ENCODE measurements around the gene SASH1. TPM values are rescaled to one million over a fixed set of nuclear protein-coding genes. Genes with fewer than 3 reads are reported as not detected.

The SASH1 gene
- total and polyA plus RNA-seq, 5 donors = 14.1 to 33.2 (median 29.0) TPM

DNA sequence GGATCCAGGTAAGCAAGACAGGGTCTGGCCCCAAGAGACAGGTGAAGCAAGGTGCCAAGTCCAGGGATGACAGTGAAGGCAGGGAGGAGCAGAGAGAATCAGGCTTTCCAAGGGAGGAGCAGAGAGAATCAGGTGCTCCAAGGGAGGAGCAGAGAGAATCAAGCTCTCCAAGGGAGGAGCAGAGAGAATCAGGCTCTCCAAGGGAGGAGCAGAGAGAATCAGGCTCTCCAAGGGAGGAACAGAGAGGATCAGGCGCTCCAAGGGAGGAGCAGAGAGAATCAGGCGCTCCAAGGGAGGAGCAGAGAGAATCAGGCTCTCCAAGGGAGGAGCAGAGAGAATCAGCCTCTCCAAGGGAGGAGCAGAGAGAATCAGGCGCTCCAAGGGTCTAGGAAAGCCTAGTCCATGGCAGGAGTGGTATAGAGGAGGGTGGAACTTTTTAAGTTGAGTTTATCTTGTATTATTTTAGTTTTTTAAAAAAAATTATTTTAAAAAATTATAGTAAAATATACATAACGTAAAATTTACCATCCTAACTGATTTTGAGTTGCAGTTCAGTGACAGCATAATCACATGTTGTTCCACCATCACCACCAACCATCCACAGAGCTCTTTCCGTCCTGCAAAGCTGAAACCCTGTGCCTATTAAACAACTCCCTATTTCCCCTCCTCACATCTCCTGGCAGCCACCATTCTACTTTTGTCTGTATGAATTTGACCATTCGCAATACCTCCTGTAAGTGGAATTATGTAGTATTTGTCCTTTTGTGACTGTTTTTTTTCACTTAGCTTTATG lies 64.1 kb downstream of the SASH1 start:
- Histone ChIP-seq H3K27ac (ENCODE audit: low read length) (peak overlapping the region; percentile 75), H3K27me3 (ENCODE audit: control insufficient read depth, insufficient read depth) (no peaks in the 10 kb centered on the region), H3K9me3 (ENCODE audit: control insufficient read depth, low read length) (no peaks in the 10 kb centered on the region), H3K4me1 (ENCODE audit: control insufficient read depth, insufficient read depth, low read length) (peaks cover 11% of the 10 kb centered on the region), H3K4me3 (ENCODE audit: low read length) (no peak overlapping the region)
- no peak for DNase-seq
- peak; percentile 13 to 44 for ATAC-seq
- intact Hi-C loops (cut with DNase I) = no loop called here
- WGBS = 78% methylated on average over 6 of the region's 6 CpGs

GRCh38 chr6:148407372-148407771 lies 64.7 kb downstream of the SASH1 start:
- Histone ChIP-seq H3K4me1 (ENCODE audit: control insufficient read depth, insufficient read depth, low read length) (peaks cover 11% of the 10 kb centered on the region), H3K27me3 (ENCODE audit: control insufficient read depth, insufficient read depth) (no peaks in the 10 kb centered on the region), H3K9me3 (ENCODE audit: control insufficient read depth, low read length) (no peaks in the 10 kb centered on the region), H3K4me3 (ENCODE audit: low read length) (no peak overlapping the region), H3K27ac (ENCODE audit: low read length) (no peak overlapping the region)
- intact Hi-C loops (cut with DNase I) = no loop called here
- WGBS = 68% methylated on average over 7 of the region's 7 CpGs
- peak in 1 of 3 donors; percentile 78 for DNase-seq
- peak; percentile 73 to 76 for ATAC-seq

- Histone ChIP-seq H3K27me3 (ENCODE audit: control insufficient read depth, insufficient read depth) (no peaks in the 10 kb centered on the region), H3K9me3 (ENCODE audit: control insufficient read depth, low read length) (no peaks in the 10 kb centered on the region), H3K4me3 (ENCODE audit: low read length) (no peak overlapping the region), H3K4me1 (ENCODE audit: control insufficient read depth, insufficient read depth, low read length) (peaks cover 6% of the 10 kb centered on the region), H3K27ac (ENCODE audit: low read length) (no peak overlapping the region)
- WGBS = 91% methylated on average over 12 of the region's 12 CpGs
- ATAC-seq (no peak), DNase-seq (no peak)
- intact Hi-C loops (cut with DNase I) = no loop called here
Measured at GRCh38 chr6:148413321-148414091, 70.9 kb downstream of the SASH1 start.

DNA sequence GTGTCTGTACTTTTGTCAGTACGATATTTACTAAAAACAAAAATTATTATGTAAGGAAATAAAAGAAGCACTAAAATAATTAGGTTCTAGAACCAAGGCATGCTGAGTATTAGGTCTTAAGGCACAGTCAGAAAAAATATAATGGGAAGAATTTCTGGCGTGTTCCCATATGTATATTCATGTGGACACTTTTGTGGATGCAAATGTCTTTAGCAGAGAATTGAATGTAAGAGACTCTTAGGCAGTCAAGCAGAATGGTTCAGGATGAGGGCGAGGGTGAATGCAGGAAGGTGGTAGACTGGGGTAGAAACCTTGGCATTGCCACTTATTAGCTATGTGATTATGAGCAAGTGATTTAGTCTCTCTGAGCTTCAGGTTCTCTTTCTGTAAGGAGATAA lies 71.5 kb downstream of the SASH1 start:
- Histone ChIP-seq H3K9me3 (ENCODE audit: control insufficient read depth, low read length) (no peaks in the 10 kb centered on the region), H3K4me1 (ENCODE audit: control insufficient read depth, insufficient read depth, low read length) (peaks cover 6% of the 10 kb centered on the region), H3K27ac (ENCODE audit: low read length) (no peak overlapping the region), H3K4me3 (ENCODE audit: low read length) (no peak overlapping the region), H3K27me3 (ENCODE audit: control insufficient read depth, insufficient read depth) (no peaks in the 10 kb centered on the region)
- ATAC-seq (no peak), DNase-seq (no peak)
- 96% methylated on average over 3 of the region's 3 CpGs for WGBS
- intact Hi-C loops (cut with DNase I) = no loop called here

DNA sequence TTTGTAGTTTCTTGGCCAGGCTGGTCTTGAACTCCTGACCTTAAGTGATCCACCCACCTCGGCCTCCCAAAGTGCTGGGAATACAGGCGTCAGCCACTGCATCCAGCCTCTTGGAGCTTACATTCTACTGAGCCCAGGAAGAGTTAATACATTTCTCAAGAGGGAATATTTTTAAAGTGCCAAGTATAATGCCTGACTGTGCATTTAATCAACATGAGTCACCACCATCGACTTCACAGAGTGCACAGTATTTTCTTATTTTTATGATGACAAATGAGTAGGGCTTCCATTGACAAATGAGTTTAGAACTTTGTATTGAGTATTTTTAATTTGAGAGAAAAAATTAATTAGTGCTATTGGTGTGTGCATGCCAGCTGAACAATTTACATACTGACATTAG lies 72.2 kb downstream of the SASH1 start:
- Histone ChIP-seq H3K27ac (ENCODE audit: low read length) (no peak overlapping the region), H3K4me1 (ENCODE audit: control insufficient read depth, insufficient read depth, low read length) (peaks cover 6% of the 10 kb centered on the region), H3K4me3 (ENCODE audit: low read length) (no peak overlapping the region), H3K9me3 (ENCODE audit: control insufficient read depth, low read length) (no peaks in the 10 kb centered on the region), H3K27me3 (ENCODE audit: control insufficient read depth, insufficient read depth) (no peaks in the 10 kb centered on the region)
- no peak for DNase-seq
- WGBS = 47% methylated on average over 3 of the region's 3 CpGs
- intact Hi-C loops (cut with DNase I) = no loop called here
- ATAC-seq = peak; percentile 74 to 76

DNA sequence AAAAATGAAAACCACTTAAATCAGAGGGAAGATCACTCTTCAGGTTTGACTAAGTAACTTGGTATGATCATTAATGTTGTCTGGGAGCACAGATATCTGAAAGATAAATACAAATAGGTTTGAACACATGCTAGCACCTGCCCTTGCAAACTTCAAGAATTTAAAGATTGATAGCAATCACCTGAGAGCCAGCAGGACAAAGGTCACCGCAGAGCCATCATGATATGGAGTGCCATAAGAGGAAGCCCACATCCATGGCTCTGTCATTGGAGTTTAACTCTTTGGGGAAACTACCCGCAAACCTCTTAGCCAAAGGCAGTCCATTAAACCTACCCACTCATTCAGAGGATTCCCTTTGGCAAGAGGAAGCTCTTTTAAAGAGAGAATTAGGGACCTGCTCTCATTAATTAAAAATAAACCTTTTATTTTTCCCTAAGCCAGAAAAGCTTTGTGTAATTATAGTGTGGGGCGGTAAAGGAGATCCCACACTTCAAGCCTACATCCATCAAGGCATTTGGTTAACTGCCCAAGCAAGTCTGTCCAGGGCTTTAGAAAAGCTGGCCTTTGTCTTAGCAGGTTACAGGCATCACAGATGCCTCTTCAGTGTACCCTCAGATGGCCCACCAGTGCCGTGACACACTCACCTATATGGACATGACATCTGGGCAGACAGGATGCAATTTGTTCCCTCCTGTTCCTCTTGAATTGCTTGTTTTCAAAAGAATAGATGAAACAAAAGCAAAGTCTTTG lies 73.0 kb downstream of the SASH1 start:
- no peak for ATAC-seq
- Histone ChIP-seq H3K9me3 (ENCODE audit: control insufficient read depth, low read length) (no peaks in the 10 kb centered on the region), H3K4me3 (ENCODE audit: low read length) (no peak overlapping the region), H3K27ac (ENCODE audit: low read length) (no peak overlapping the region), H3K4me1 (ENCODE audit: control insufficient read depth, insufficient read depth, low read length) (peaks cover 6% of the 10 kb centered on the region), H3K27me3 (ENCODE audit: control insufficient read depth, insufficient read depth) (no peaks in the 10 kb centered on the region)
- intact Hi-C loops (cut with DNase I) = no loop called here
- WGBS = 74% methylated on average over 4 of the region's 4 CpGs
- no peak for DNase-seq

GRCh38 chr6:148416330-148416965 lies 73.8 kb downstream of the SASH1 start:
- Histone ChIP-seq H3K9me3 (ENCODE audit: control insufficient read depth, low read length) (no peaks in the 10 kb centered on the region), H3K4me3 (ENCODE audit: low read length) (no peak overlapping the region), H3K27me3 (ENCODE audit: control insufficient read depth, insufficient read depth) (no peaks in the 10 kb centered on the region), H3K4me1 (ENCODE audit: control insufficient read depth, insufficient read depth, low read length) (peaks cover 6% of the 10 kb centered on the region), H3K27ac (ENCODE audit: low read length) (no peak overlapping the region)
- 59% methylated on average over 7 of the region's 7 CpGs for WGBS
- ATAC-seq (peak in 1 of 2 donors; percentile 40), DNase-seq (no peak)
- intact Hi-C loops (cut with DNase I) = no loop called here

- Histone ChIP-seq H3K9me3 (ENCODE audit: control insufficient read depth, low read length) (no peaks in the 10 kb centered on the region), H3K4me1 (ENCODE audit: control insufficient read depth, insufficient read depth, low read length) (peaks cover 7% of the 10 kb centered on the region), H3K4me3 (ENCODE audit: low read length) (no peak overlapping the region), H3K27me3 (ENCODE audit: control insufficient read depth, insufficient read depth) (no peaks in the 10 kb centered on the region), H3K27ac (ENCODE audit: low read length) (no peak overlapping the region)
- ATAC-seq (peak; percentile 27 to 70), DNase-seq (no peak)
- intact Hi-C loops (cut with DNase I) = no loop called here
- 93% methylated on average over 8 of the region's 8 CpGs for WGBS
Measured at GRCh38 chr6:148417045-148417444, 74.4 kb downstream of the SASH1 start.

GRCh38 chr6:148419430-148419829 lies 76.8 kb downstream of the SASH1 start:
- DNase-seq = no peak
- no peak overlapping the region for H3K4me3 ChIP-seq (ENCODE audit: low read length)
- ATAC-seq = peak in 1 of 2 donors; percentile 63
- WGBS = 57% methylated on average over 5 of the region's 5 CpGs
- no peaks in the 10 kb centered on the region for H3K27me3 ChIP-seq (ENCODE audit: control insufficient read depth, insufficient read depth)
- H3K4me1 ChIP-seq (ENCODE audit: control insufficient read depth, insufficient read depth, low read length) = peaks cover 9% of the 10 kb centered on the region
- intact Hi-C loops (cut with DNase I) = no loop called here
- no peak overlapping the region for H3K27ac ChIP-seq (ENCODE audit: low read length)
- no peaks in the 10 kb centered on the region for H3K9me3 ChIP-seq (ENCODE audit: control insufficient read depth, low read length)

- Histone ChIP-seq H3K9me3 (ENCODE audit: control insufficient read depth, low read length) (no peaks in the 10 kb centered on the region), H3K27me3 (ENCODE audit: control insufficient read depth, insufficient read depth) (no peaks in the 10 kb centered on the region), H3K4me3 (ENCODE audit: low read length) (no peak overlapping the region), H3K4me1 (ENCODE audit: control insufficient read depth, insufficient read depth, low read length) (peaks cover 10% of the 10 kb centered on the region), H3K27ac (ENCODE audit: low read length) (no peak overlapping the region)
- no peak for ATAC-seq
- WGBS = 89% methylated on average over 4 of the region's 4 CpGs
- DNase-seq = no peak
- intact Hi-C loops (cut with DNase I) = no loop called here
Measured at GRCh38 chr6:148422085-148422484, 79.4 kb downstream of the SASH1 start.
